ENCODE results near the gene ARHGDIB.

DNA sequence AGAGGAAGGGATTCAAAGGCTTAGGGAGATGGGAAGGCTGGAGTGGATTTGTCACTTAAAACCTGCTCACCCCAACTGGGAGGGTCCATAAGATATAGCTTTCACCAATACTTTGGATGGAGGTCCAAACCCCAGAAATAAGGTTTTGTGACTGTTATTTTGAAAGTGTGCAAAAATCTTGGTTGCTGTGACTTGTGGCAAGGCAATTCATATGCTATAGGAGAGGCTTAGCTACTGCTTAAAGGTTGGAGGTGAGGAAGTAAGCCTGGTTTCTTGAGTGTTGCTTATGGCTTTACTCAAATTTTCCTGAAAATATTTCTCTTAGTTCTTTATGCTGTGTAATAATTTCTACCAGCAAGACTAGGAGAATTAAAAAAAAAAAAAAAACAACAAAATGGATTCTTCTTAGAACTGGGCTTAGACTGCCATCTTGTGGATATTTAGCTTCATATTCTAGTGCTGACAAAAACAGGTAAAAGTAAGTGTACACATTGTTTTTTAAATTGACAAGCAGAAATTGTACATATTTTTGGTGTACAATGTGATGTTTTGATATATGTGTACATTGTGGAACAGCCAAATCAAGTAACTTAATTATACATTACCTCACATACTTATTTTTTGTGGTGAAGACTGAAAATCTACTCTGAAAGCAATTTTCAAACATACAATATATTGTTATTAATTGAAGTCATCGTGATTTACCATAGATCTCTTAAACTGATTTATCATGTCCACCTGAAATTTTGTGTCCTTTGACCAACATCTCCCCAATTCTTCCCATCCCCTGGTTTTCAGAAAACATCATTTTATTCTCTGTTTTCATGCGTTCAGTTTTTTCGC, 34.4 kb upstream of the ARHGDIB start:
- TF ChIP-seq, protein P1, sequence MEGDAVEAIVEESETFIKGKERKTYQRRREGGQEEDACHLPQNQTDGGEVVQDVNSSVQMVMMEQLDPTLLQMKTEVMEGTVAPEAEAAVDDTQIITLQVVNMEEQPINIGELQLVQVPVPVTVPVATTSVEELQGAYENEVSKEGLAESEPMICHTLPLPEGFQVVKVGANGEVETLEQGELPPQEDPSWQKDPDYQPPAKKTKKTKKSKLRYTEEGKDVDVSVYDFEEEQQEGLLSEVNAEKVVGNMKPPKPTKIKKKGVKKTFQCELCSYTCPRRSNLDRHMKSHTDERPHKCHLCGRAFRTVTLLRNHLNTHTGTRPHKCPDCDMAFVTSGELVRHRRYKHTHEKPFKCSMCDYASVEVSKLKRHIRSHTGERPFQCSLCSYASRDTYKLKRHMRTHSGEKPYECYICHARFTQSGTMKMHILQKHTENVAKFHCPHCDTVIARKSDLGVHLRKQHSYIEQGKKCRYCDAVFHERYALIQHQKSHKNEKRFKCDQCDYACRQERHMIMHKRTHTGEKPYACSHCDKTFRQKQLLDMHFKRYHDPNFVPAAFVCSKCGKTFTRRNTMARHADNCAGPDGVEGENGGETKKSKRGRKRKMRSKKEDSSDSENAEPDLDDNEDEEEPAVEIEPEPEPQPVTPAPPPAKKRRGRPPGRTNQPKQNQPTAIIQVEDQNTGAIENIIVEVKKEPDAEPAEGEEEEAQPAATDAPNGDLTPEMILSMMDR (IDR thresholded peaks at IDR 0.05), result peak; percentile 49 to 73 (median 52)
- TF ChIP-seq POLR2A (IDR thresholded peaks at IDR 0.05), result no peak
- no peak for TF ChIP-seq EP300 (IDR thresholded peaks at IDR 0.05)

Data from tibial nerve (tissue), 4 donors.